ENCODE results near the gene CALHM6. TPM values are rescaled to one million over a fixed set of nuclear protein-coding genes. Genes with fewer than 3 reads are reported as not detected.
A peak's percentile ranks its signal among the peaks of the same experiment; 100 is the strongest.

The CALHM6 gene
- total and polyA plus RNA-seq, 9 of the 15 experiments (the other 6 are each of a cell fraction or from before 2014, with no cell fraction given): 0.24 TPM; not detected in 8

DNA sequence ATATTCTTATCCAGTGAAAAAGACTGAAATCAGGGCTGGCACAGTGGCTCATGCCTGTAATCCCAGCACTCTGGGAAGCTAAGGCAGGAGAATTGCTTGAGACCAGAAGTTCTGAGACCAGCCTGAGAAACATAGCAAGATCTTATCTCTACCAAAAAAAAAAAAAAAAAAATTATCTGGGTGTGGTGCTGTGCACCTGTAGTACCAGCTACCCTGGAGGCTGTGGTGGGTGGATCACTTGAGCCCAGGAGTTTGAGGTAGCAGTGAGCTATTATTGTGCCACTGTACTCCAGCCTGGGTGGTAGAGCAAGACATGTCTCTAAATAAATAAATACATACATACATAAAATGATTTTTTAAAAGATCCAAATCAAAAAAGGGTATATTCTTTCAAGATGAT lies 6.3 kb downstream of the CALHM6 start:
- no peak for DNase-seq (ENCODE audit: extremely low read depth in 1 of 4, low spot score in 3 of 4)
- POLR2A ChIA-PET: no interaction called here

More for the DNA sequence above, 6.3 kb downstream of the CALHM6 start:
- TF ChIP-seq ZNF384 (IDR thresholded peaks at IDR 0.05; ENCODE audit: low read depth, low read length) (peak; percentile 44; the same call in 1 of the 2 replicates), NFRKB (IDR thresholded peaks at IDR 0.05; ENCODE audit: low read depth) (no peak), DACH1 (IDR thresholded peaks at IDR 0.05; ENCODE audit: partially characterized antibody) (no peak)
- TF ChIP-seq, protein P1, sequence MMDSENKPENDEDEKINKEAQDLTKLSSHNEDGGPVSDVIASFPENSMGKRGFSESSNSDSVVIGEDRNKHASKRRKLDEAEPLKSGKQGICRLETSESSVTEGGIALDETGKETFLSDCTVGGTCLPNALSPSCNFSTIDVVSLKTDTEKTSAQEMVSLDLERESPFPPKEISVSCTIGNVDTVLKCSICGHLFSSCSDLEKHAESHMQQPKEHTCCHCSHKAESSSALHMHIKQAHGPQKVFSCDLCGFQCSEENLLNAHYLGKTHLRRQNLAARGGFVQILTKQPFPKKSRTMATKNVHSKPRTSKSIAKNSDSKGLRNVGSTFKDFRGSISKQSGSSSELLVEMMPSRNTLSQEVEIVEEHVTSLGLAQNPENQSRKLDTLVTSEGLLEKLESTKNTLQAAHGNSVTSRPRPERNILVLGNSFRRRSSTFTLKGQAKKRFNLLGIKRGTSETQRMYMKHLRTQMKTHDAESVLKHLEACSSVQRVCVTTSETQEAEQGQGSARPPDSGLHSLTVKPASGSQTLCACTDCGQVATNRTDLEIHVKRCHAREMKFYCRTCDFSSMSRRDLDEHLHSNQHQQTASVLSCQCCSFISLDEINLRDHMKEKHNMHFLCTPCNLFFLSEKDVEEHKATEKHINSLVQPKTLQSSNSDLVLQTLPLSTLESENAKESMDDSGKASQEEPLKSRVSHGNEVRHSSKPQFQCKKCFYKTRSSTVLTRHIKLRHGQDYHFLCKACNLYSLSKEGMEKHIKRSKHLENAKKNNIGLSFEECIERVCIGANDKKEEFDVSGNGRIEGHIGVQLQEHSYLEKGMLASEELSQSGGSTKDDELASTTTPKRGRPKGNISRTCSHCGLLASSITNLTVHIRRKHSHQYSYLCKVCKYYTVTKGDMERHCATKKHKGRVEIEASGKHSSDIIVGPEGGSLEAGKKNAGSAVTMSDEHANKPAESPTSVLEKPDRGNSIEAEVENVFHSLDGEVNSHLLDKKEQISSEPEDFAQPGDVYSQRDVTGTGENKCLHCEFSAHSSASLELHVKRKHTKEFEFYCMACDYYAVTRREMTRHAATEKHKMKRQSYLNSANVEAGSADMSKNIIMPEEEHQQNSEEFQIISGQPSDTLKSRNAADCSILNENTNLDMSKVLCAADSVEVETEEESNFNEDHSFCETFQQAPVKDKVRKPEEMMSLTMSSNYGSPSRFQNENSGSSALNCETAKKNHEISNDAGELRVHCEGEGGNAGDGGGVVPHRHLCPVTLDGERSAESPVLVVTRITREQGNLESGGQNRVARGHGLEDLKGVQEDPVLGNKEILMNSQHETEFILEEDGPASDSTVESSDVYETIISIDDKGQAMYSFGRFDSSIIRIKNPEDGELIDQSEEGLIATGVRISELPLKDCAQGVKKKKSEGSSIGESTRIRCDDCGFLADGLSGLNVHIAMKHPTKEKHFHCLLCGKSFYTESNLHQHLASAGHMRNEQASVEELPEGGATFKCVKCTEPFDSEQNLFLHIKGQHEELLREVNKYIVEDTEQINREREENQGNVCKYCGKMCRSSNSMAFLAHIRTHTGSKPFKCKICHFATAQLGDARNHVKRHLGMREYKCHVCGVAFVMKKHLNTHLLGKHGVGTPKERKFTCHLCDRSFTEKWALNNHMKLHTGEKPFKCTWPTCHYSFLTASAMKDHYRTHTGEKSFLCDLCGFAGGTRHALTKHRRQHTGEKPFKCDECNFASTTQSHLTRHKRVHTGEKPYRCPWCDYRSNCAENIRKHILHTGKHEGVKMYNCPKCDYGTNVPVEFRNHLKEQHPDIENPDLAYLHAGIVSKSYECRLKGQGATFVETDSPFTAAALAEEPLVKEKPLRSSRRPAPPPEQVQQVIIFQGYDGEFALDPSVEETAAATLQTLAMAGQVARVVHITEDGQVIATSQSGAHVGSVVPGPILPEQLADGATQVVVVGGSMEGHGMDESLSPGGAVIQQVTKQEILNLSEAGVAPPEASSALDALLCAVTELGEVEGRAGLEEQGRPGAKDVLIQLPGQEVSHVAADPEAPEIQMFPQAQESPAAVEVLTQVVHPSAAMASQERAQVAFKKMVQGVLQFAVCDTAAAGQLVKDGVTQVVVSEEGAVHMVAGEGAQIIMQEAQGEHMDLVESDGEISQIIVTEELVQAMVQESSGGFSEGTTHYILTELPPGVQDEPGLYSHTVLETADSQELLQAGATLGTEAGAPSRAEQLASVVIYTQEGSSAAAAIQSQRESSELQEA (IDR thresholded peaks at IDR 0.05; ENCODE audit: low read depth): no peak
- no peak overlapping the region for H2AFZ ChIP-seq (ENCODE audit: low read depth, low read length)
- H3K9me3 ChIP-seq (replicated peaks; ENCODE audit: control insufficient read depth, insufficient read depth, low read depth, low read length): no peaks in the 10 kb centered on the region; the same call in 1 of the 2 replicates
- peak; percentile 21 for ATAC-seq
- H3K4me3 ChIP-seq: no peak overlapping the region
- CTCF ChIA-PET (ENCODE audit: low intra/inter-chr PET ratio): no interaction called here
- H3K27ac ChIP-seq (ENCODE audit: extremely low read depth, low read depth, low read length): no peak overlapping the region
- no peaks in the 10 kb centered on the region for H4K20me1 ChIP-seq (replicated peaks; ENCODE audit: control insufficient read depth, insufficient read depth, low read length)
- in situ Hi-C loops (cut with MboI) (no loop called here), intact Hi-C loops (cut with micrococcal nuclease) (no loop called here)
- no peaks in the 10 kb centered on the region for H3K9me1 ChIP-seq (ENCODE audit: control insufficient read depth, insufficient read depth, low read length)
- no peaks in the 10 kb centered on the region for H3K79me2 ChIP-seq (ENCODE audit: control insufficient read depth, insufficient read depth, low read length)
- no peak overlapping the region for H3K9ac ChIP-seq (ENCODE audit: insufficient read depth in 1 of 2, low read depth in 2 of 2, low read length in 2 of 2)
- no peaks in the 10 kb centered on the region for H3K27me3 ChIP-seq (ENCODE audit: control insufficient read depth in 2 of 2, insufficient read depth in 2 of 2, low read length in 2 of 2)
- peaks cover 2 to 13% of the 10 kb centered on the region in 2 experiments; a peak in 3 of 5 replicates for H3K4me1 ChIP-seq (replicated peaks in 1 of 2; ENCODE audit: control insufficient read depth in 2 of 2, insufficient read depth in 2 of 2, low read length in 2 of 2)
- BruUV-seq (replicated peaks): no TSS peak
- no peak for FAIRE-seq
- H3K4me2 ChIP-seq (ENCODE audit: insufficient read depth, low read length): no peak overlapping the region
- H3K36me3 ChIP-seq (ENCODE audit: control insufficient read depth, insufficient read depth, low read length): no peaks in the 10 kb centered on the region
